ENCODE results near the gene EPHB4.
"Not testable (repeated sequence)": the region's sequence is repeated elsewhere in the genome, so short reads cannot be mapped to it uniquely, and the experiment has no call there.

EPHB4 gene

GRCh38 chr7:100827330-100828226, at the start of gene EPHB4:
Gene EPHB4, minus strand, starts transcription at chr7:100827523. Its CDS starts 493 bp downstream, at chr7:100827030.
- peak; percentile 95 for DNase-seq (ENCODE audit: low spot score)

- DNase-seq (ENCODE audit: low spot score), result no peak
Measured at GRCh38 chr7:100875356-100875751, 48.0 kb upstream of the EPHB4 start.

- peak; percentile 98 for DNase-seq (ENCODE audit: low spot score)
Measured at GRCh38 chr7:100874577-100875355, 47.4 kb upstream of the EPHB4 start, which contains the start of gene SRRT. Gene SRRT, plus strand, starts transcription at chr7:100875103. Its CDS starts 488 bp downstream, at chr7:100875591.

GRCh38 chr7:100874300-100874576, 46.9 kb upstream of the EPHB4 start:
- no peak for DNase-seq (ENCODE audit: low spot score)

- no peak for DNase-seq (ENCODE audit: low spot score)
Measured at GRCh38 chr7:100873599-100874299, 46.4 kb upstream of the EPHB4 start.

GRCh38 chr7:100867776-100868485, 40.6 kb upstream of the EPHB4 start:
- no peak for DNase-seq (ENCODE audit: low spot score)

- peak; percentile 94 for DNase-seq (ENCODE audit: low spot score)
Measured at GRCh38 chr7:100867040-100867775, 39.9 kb upstream of the EPHB4 start, which contains the start of gene TRIP6. Gene TRIP6, plus strand, starts transcription at chr7:100867387. Its CDS starts 111 bp downstream, at chr7:100867498.

- DNase-seq (ENCODE audit: low spot score), result no peak
Measured at GRCh38 chr7:100866729-100867039, 39.4 kb upstream of the EPHB4 start.

- peak; percentile 77 for DNase-seq (ENCODE audit: low spot score)
Measured at GRCh38 chr7:100865938-100866728, 38.8 kb upstream of the EPHB4 start.

- no peak for DNase-seq (ENCODE audit: low spot score)
Measured at GRCh38 chr7:100865372-100865911, 38.1 kb upstream of the EPHB4 start.

GRCh38 chr7:100864263-100864845, 37.0 kb upstream of the EPHB4 start:
- DNase-seq (ENCODE audit: low spot score), result no peak

- DNase-seq (ENCODE audit: low spot score), result no peak
Measured at GRCh38 chr7:100863406-100863950, 36.2 kb upstream of the EPHB4 start.

- DNase-seq (ENCODE audit: low spot score), result no peak
Measured at GRCh38 chr7:100861616-100861985, 34.3 kb upstream of the EPHB4 start.

- DNase-seq (ENCODE audit: low spot score), result no peak
Measured at GRCh38 chr7:100860702-100861615, 33.6 kb upstream of the EPHB4 start.

GRCh38 chr7:100859856-100860255, 32.5 kb upstream of the EPHB4 start:
- no peak for DNase-seq (ENCODE audit: low spot score)

GRCh38 chr7:100856871-100857282, 29.6 kb upstream of the EPHB4 start:
- no peak for DNase-seq (ENCODE audit: low spot score)

- DNase-seq (ENCODE audit: low spot score), result no peak
Measured at GRCh38 chr7:100855515-100855914, 28.2 kb upstream of the EPHB4 start.

- DNase-seq (ENCODE audit: low spot score), result not testable (repeated sequence)
Measured at GRCh38 chr7:100854899-100855298, 27.6 kb upstream of the EPHB4 start.

All from left forelimb (tissue), 1 donor.